Cardiac fibroblast (primary cell): ENCODE results near the gene L2HGDH.

Experiments
- DNase-seq, 2 donors: peaks; one replicate each; pipeline versions ENCODE4 v3.0.0 to v3.0.0-alpha.2; 2010; ENCODE audit warnings: low read depth in 2 of 2
- H3K4me3 ChIP-seq, 2 donors: replicated peaks in 1 of 2; 1 replicate in 1 of 2; 2 replicates in 1 of 2; pipeline ENCODE4 v1.5.1; 2011; ENCODE audit warnings: low read depth in 2 of 2, low read length in 2 of 2, mild to moderate bottlenecking in 2 of 2, moderate library complexity in 1 of 2
- CTCF ChIP-seq: IDR thresholded peaks from one replicate; pipeline ENCODE4 v1.5.1; 2011; ENCODE audit warnings: low read depth, mild to moderate bottlenecking, low read length, inconsistent platforms

The L2HGDH gene

GRCh38 chr14:50233166-50233950, 78.7 kb downstream of the L2HGDH start:
- no peak for TF ChIP-seq CTCF
- no peak overlapping the region for H3K4me3 ChIP-seq
- DNase-seq: no peak

GRCh38 chr14:50232276-50232642, 79.8 kb downstream of the L2HGDH start:
- peak overlapping the region; percentile 61 to 83 for H3K4me3 ChIP-seq
- no peak for TF ChIP-seq CTCF
- no peak for DNase-seq

- DNase-seq: peak; percentile 84 to 87
- TF ChIP-seq CTCF: no peak
- peak within 1 kb of the TSS; percentile 75 to 83 for H3K4me3 ChIP-seq
Observed at GRCh38 chr14:50231475-50232275, 80.4 kb downstream of the L2HGDH start, which contains the start of gene SOS2. TSS of gene SOS2 (minus strand) at chr14:50231578. CDS start at chr14:50231283, 295 bp downstream.

GRCh38 chr14:50230701-50231474, 81.1 kb downstream of the L2HGDH start:
- TF ChIP-seq CTCF: no peak
- DNase-seq: peak; percentile 66 to 70
- H3K4me3 ChIP-seq: peak overlapping the region; percentile 75 to 83

GRCh38 chr14:50230401-50230700, 81.7 kb downstream of the L2HGDH start:
- TF ChIP-seq CTCF: no peak
- H3K4me3 ChIP-seq: peak overlapping the region; percentile 75 to 83
- DNase-seq: no peak

- no peak for TF ChIP-seq CTCF
- DNase-seq: no peak
Observed at GRCh38 chr14:50229681-50230080, 82.3 kb downstream of the L2HGDH start.

More at GRCh38 chr14:50229681-50230080, 82.3 kb downstream of the L2HGDH start:
- H3K4me3 ChIP-seq: peak overlapping the region; percentile 75 to 83
